Measurements from ENCODE around the gene SCFD2.

The SCFD2 gene

GRCh38 chr4:53019485-53020382 is 346.1 kb downstream of the SCFD2 start:
- Histone ChIP-seq H3K9me2 (ENCODE audit: low read depth, low read length) (no peaks in the 10 kb centered on the region), H3K4me2 (ENCODE audit: low read length) (no peak overlapping the region), H3K4me1 (ENCODE audit: insufficient read depth, low read length, severe bottlenecking) (no peaks in the 10 kb centered on the region), H3K79me2 (ENCODE audit: insufficient read depth, low read length) (no peaks in the 10 kb centered on the region), H3K36me3 (ENCODE audit: insufficient read depth, low read length) (no peaks in the 10 kb centered on the region), H3K9me3 (ENCODE audit: low read length) (no peaks in the 10 kb centered on the region), H3K27me3 (ENCODE audit: insufficient read depth, low read length) (no peaks in the 10 kb centered on the region), H3F3A (ENCODE audit: insufficient read depth, low read length) (no peaks in the 10 kb centered on the region), H3K9ac (ENCODE audit: low read length) (no peak overlapping the region), H4K20me1 (ENCODE audit: insufficient read depth, low read length) (no peaks in the 10 kb centered on the region), H3K27ac (ENCODE audit: low read depth, low read length, poor library complexity, severe bottlenecking) (no peak overlapping the region), H3K4me3 (ENCODE audit: low read depth, low read length, poor library complexity, severe bottlenecking) (no peak overlapping the region), H2AFZ (ENCODE audit: low read length) (no peak overlapping the region)
- TF ChIP-seq CTCF (IDR thresholded peaks at IDR 0.05; ENCODE audit: low read length), result no peak
- no peak for TF ChIP-seq EZH2 (IDR thresholded peaks at IDR 0.05; ENCODE audit: borderline replicate concordance, low read length)

GRCh38 chr4:53018471-53018870 is 347.4 kb downstream of the SCFD2 start:
- H3K27ac ChIP-seq (ENCODE audit: low read depth, low read length, poor library complexity, severe bottlenecking), result no peak overlapping the region
- no peaks in the 10 kb centered on the region for H3K27me3 ChIP-seq (ENCODE audit: insufficient read depth, low read length)
- no peaks in the 10 kb centered on the region for H3F3A ChIP-seq (ENCODE audit: insufficient read depth, low read length)

GRCh38 chr4:53016099-53016820 is 349.6 kb downstream of the SCFD2 start:
- no peaks in the 10 kb centered on the region for H3K27me3 ChIP-seq (ENCODE audit: insufficient read depth, low read length)
- no peak overlapping the region for H3K9ac ChIP-seq (ENCODE audit: low read length)
- H4K20me1 ChIP-seq (ENCODE audit: insufficient read depth, low read length), result no peaks in the 10 kb centered on the region
- H3K4me1 ChIP-seq (ENCODE audit: insufficient read depth, low read length, severe bottlenecking), result no peaks in the 10 kb centered on the region
- TF ChIP-seq EZH2 (IDR thresholded peaks at IDR 0.05; ENCODE audit: borderline replicate concordance, low read length) (no peak), CTCF (IDR thresholded peaks at IDR 0.05; ENCODE audit: low read length) (no peak)
- H3K9me3 ChIP-seq (ENCODE audit: low read length), result no peaks in the 10 kb centered on the region
- H3K4me2 ChIP-seq (ENCODE audit: low read length), result no peak overlapping the region
- H3K79me2 ChIP-seq (ENCODE audit: insufficient read depth, low read length), result no peaks in the 10 kb centered on the region
- no peaks in the 10 kb centered on the region for H3K9me2 ChIP-seq (ENCODE audit: low read depth, low read length)
- H3K27ac ChIP-seq (ENCODE audit: low read depth, low read length, poor library complexity, severe bottlenecking), result no peak overlapping the region
- no peak overlapping the region for H2AFZ ChIP-seq (ENCODE audit: low read length)
- no peak overlapping the region for H3K4me3 ChIP-seq (ENCODE audit: low read depth, low read length, poor library complexity, severe bottlenecking)
- no peaks in the 10 kb centered on the region for H3F3A ChIP-seq (ENCODE audit: insufficient read depth, low read length)
- H3K36me3 ChIP-seq (ENCODE audit: insufficient read depth, low read length), result no peaks in the 10 kb centered on the region

More at GRCh38 chr4:53018471-53018870, 347.4 kb downstream of the SCFD2 start:
- no peaks in the 10 kb centered on the region for H3K79me2 ChIP-seq (ENCODE audit: insufficient read depth, low read length)
- no peaks in the 10 kb centered on the region for H4K20me1 ChIP-seq (ENCODE audit: insufficient read depth, low read length)
- no peaks in the 10 kb centered on the region for H3K36me3 ChIP-seq (ENCODE audit: insufficient read depth, low read length)
- no peaks in the 10 kb centered on the region for H3K9me3 ChIP-seq (ENCODE audit: low read length)
- H3K9me2 ChIP-seq (ENCODE audit: low read depth, low read length), result no peaks in the 10 kb centered on the region
- no peaks in the 10 kb centered on the region for H3K4me1 ChIP-seq (ENCODE audit: insufficient read depth, low read length, severe bottlenecking)
- no peak overlapping the region for H3K4me3 ChIP-seq (ENCODE audit: low read depth, low read length, poor library complexity, severe bottlenecking)
- TF ChIP-seq CTCF (IDR thresholded peaks at IDR 0.05; ENCODE audit: low read length) (no peak), EZH2 (IDR thresholded peaks at IDR 0.05; ENCODE audit: borderline replicate concordance, low read length) (no peak)
- H3K4me2 ChIP-seq (ENCODE audit: low read length), result no peak overlapping the region
- H3K9ac ChIP-seq (ENCODE audit: low read length), result no peak overlapping the region
- no peak overlapping the region for H2AFZ ChIP-seq (ENCODE audit: low read length)
